ENCODE measurements around the gene RGS19.
"Not testable (repeated sequence)": the region's sequence is repeated elsewhere in the genome, so short reads cannot be mapped to it uniquely, and the experiment has no call there.

Gene RGS19, protein sequence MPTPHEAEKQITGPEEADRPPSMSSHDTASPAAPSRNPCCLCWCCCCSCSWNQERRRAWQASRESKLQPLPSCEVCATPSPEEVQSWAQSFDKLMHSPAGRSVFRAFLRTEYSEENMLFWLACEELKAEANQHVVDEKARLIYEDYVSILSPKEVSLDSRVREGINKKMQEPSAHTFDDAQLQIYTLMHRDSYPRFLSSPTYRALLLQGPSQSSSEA

DNA sequence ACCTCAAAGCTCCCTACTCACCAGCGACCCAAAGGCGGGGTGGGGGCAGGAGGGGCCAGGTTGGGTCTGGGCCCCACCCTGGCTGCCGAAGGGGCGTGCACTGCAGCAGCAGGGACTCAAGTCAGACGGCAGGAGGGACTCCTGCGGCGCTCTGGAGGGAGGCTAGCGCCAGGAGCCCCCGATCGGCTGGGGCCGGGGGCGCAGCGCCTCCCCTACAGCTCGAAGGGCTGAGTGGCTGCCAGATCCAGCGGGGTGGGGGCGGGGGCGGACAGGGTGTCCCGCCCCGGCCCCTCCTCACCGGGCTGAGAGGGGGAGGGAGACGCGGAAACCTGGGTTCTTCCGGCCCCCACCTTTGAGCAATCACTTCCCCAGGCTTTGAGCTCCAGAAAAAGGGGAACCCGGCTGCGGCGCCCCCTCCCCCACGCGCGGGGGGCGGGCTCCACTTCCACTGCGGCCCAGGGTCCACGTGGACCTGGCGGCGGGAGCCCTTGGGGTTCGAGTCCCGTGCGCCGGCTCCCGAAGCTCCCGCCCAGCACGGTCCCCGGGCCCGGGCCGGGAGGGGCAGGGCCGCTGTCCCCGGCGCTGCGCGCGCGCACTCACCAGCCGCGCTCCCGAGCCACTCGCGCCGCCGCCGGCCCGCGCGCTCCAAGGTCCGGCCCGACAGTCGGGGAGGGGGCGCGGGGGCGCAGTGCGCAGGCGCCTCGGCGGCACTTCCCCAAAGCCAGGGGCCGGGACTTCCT lies at the start of gene RGS19:
Gene RGS19 (minus strand): TSS at position 246 of the 740 bp plus-strand sequence. CDS start 2,632 bp downstream, outside the sequence.
- DNase-seq (ENCODE audit: low read depth): peak; percentile 40

GRCh38 chr20:64123517-64123916 lies 44.2 kb upstream of the RGS19 start:
- not testable (repeated sequence) for DNase-seq (ENCODE audit: low read depth)

DNA sequence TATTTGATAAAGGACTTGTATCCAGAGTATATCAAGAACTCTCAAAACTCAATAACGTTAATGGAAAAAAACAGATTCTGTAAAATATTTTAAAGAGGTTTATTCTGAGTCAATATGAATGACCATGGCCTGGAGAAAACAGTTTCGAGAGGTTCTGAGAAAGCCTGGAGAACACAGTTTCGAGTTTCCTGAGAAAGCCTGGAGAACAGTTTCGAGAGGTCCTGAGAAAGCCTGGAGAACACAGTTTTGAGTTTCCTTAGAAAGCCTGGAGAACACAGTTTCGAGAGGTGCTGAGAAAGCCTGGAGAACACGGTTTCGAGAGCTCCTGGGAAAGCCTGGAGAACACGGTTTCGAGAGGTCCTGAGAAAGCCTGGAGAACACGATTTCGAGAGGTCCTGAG lies 43.6 kb upstream of the RGS19 start:
- DNase-seq (ENCODE audit: low read depth): not testable (repeated sequence)

DNA sequence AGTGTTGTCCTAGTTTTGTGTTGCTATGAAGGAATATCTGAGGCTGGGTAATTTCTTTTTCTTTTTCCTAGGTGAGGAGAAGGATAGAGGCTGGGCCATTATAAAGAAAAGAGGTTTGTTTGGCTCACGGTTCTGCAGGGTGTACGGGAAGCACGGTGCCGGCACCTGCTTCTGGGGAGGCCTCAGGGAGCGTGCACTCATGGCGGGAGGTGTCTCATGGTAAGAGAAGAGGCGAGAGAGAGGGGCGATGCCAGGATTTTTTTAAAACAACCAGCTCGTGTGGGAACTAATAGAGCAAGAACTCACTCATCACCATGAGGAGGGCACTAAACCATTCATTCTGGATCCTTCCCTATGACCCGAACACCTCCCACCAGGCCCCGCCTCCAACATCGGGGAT lies 42.3 kb upstream of the RGS19 start:
- no peak for DNase-seq (ENCODE audit: low read depth)

GRCh38 chr20:64119681-64120341 lies 40.5 kb upstream of the RGS19 start:
- DNase-seq (ENCODE audit: low read depth): no peak

GRCh38 chr20:64119301-64119680 lies 40.0 kb upstream of the RGS19 start:
- DNase-seq (ENCODE audit: low read depth): no peak

- not testable (repeated sequence) for DNase-seq (ENCODE audit: low read depth)
Measured at GRCh38 chr20:64117432-64117777, 38.1 kb upstream of the RGS19 start.

DNA sequence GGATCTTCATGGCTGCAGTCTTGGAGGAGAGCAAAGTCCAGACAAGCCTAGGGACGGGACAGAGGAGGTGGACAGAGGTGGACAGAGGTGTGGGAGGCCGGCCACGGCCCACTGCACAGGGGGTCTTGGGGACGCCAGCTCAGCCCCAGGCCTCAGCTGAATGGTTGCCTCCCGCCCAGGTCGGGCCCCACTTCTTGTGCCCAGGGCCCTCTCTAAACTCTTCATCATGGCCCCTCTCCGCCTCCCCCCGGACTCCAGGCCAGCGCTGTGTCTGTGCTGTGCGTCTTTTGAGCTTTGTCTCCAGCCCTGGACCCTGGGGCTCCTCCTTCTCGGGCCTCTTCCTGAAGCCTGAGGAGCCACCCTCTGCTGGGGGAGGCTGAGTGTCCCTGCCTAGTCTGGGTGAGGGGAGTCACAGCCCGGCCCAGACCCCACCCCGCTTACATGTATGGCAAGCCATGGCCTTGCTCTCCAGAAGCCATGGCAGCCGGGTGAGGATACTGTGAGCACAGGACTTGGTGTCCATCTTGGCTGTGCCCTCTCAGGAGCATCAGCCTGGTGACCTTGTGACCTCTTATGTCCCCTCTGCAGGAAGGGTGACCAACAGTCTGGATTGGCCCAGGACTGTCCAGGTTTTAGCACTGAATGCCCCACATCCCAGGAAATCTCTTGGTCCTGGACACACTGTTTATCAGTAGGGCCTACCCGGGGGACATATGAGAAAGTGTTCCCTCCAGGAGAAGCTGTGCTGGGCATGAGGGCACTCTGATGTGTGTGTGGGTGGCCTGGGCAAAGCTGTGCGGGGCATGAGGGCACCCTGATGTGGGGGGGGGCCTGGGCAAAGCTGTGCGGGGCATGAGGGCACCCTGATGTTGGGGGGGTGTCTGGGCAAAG lies 37.5 kb upstream of the RGS19 start:
- DNase-seq (ENCODE audit: low read depth): no peak

GRCh38 chr20:64116016-64116415 lies 36.7 kb upstream of the RGS19 start:
- DNase-seq (ENCODE audit: low read depth): no peak

GRCh38 chr20:64115171-64115911 lies 36.0 kb upstream of the RGS19 start:
- no peak for DNase-seq (ENCODE audit: low read depth)

GRCh38 chr20:64114356-64114971 lies 35.1 kb upstream of the RGS19 start:
- no peak for DNase-seq (ENCODE audit: low read depth)

- no peak for DNase-seq (ENCODE audit: low read depth)
Measured at GRCh38 chr20:64113796-64114355, 34.6 kb upstream of the RGS19 start.

GRCh38 chr20:64113444-64113775 lies 34.1 kb upstream of the RGS19 start:
- no peak for DNase-seq (ENCODE audit: low read depth)

DNA sequence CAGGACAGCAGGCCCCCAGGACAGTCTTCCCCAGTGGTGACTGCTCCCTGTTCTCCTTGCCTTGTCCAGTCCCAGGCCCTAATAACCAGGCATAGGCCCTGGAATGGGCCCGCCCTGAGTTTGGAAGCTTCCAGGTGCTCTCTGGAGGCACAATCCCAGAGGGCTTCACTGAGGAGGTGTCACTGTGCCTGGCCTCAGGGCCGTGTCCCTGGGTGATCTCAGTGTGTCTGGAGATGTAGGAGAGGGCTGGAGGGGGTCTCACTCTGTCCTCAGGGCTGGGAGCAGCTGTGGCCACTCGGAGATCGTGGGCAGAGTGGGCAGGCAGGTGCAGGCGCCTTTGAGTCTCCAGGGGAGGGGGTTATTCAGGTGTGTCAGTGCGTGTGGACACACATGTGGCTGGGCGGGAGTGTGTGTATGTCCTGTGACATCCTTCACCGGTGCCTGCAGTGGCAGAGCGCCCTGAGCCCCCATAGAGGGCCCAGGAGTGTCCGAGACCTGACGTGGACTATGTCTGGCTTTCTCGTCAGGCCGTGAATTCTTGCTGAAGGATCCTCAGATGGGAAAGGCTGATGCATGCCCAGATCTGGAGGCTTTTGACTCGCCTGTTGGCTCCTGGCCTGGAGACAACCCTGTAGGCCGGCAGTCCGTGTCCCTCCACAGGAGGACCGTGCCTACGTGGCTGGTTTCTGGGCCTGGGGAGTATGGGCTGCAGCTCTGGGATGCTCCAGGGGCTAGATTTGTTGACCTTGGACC lies 33.5 kb upstream of the RGS19 start:
- DNase-seq (ENCODE audit: low read depth): no peak

- no peak for DNase-seq (ENCODE audit: low read depth)
Measured at GRCh38 chr20:64111841-64112641, 32.7 kb upstream of the RGS19 start.

DNA sequence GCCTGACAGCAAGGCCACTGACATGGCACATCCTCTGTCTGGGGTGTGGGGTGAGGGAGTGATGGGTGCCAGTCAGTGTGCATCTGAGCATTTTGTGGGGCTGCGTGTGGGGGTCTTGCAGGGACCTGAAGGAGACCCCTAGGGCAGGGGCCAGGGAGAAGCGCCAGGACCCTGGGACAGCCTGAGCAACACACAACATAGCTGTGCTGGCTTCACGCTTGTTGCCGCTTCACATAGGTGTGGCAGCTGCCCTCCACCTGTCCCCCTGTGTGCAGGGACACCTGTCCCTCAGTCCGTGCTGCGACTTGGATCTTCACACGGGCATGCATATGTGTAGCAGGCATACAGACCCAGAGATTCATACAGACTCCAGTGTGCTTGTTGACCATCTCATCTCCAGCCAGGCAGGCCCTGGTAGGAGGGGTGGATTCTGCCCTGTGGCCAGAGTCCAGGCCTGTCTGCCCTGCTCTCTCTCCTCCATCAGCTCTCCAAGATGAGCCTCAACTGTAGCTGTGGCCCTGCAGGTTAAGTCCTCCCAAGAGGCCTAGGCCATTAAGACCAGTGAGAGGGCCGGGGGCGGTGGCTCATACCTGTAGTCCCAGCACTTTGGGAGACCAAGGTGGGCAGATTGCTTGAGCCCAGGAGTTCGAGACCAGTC lies 31.2 kb upstream of the RGS19 start:
- DNase-seq (ENCODE audit: low read depth): no peak

GRCh38 chr20:64109831-64110391 lies 30.6 kb upstream of the RGS19 start:
- DNase-seq (ENCODE audit: low read depth): no peak

All from stimulated activated CD8-positive, alpha-beta memory T cell treated with anti-CD3 and anti-CD28 coated beads, Interleukin-15, amount 100 ng/mL, for 24 hours (primary cell).